Hepatocyte (in vitro differentiated cells): ENCODE results near the gene SPATS2.

ENCODE experiments used
- CTCF ChIP-seq: fragments of 200-600 bp; sonication (generic); IDR thresholded peaks from 2 replicates; pipeline ENCODE4 v1.5.1; 2016; ENCODE audit warnings: antibody characterized with exemption, mild to moderate bottlenecking; ENCODE audit not compliant: poor library complexity
- EZH2 ChIP-seq: fragments of 200-600 bp; sonication (generic); IDR thresholded peaks from 2 replicates; pipeline ENCODE4 v1.6.1; 2016; ENCODE audit warnings: antibody characterized with exemption, mild to moderate bottlenecking, borderline replicate concordance

- TF ChIP-seq CTCF: no peak
- no peak for TF ChIP-seq EZH2
Measured at GRCh38 chr12:49338830-49339463, 28.3 kb upstream of the SPATS2 start.
